Loucy (cell line): ENCODE data around the gene PXMP4.

Experiments used
- CTCF ChIP-seq: fragments of 200-600 bp; sonication (generic); conservative IDR thresholded peaks from 2 replicates; pipeline ENCODE4 v1.5.1; 2014; ENCODE audit warnings: mild to moderate bottlenecking, antibody characterized with exemption, low read length
- EZH2phosphoT487 ChIP-seq: fragments of 200-600 bp; IDR thresholded peaks from 2 replicates; pipeline ENCODE4 v1.6.1; 2018; ENCODE audit warnings: antibody characterized with exemption, mild to moderate bottlenecking, moderate library complexity, borderline replicate concordance

GRCh38 chr20:33769043-33769442 lies 48.9 kb upstream of the PXMP4 start:
- no peak for TF ChIP-seq CTCF
- no peak for TF ChIP-seq EZH2phosphoT487
